Measurements from ENCODE around the gene STAB2.

DNA sequence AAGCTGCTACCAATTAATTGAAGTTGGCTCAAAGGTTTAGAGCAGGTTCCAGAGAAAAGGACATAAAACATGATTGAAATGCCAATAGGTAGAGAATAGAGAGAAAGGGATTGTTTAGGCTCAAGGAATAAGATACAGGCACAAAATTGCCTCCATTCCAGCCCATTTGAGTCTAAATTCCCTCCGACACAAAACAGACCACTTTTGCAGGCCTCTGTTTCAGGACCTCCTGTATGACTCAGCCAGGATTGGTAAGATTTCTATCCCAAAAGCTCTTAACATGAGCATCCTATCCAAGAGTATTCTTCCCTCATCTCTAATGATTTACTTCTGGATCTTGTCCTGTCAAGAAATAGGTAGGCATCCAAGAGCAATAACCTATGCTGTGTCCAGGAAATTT lies 123.5 kb downstream of the STAB2 start:
- TF ChIP-seq POLR2A (IDR thresholded peaks at IDR 0.05) = no peak
- TF ChIP-seq, protein P1, sequence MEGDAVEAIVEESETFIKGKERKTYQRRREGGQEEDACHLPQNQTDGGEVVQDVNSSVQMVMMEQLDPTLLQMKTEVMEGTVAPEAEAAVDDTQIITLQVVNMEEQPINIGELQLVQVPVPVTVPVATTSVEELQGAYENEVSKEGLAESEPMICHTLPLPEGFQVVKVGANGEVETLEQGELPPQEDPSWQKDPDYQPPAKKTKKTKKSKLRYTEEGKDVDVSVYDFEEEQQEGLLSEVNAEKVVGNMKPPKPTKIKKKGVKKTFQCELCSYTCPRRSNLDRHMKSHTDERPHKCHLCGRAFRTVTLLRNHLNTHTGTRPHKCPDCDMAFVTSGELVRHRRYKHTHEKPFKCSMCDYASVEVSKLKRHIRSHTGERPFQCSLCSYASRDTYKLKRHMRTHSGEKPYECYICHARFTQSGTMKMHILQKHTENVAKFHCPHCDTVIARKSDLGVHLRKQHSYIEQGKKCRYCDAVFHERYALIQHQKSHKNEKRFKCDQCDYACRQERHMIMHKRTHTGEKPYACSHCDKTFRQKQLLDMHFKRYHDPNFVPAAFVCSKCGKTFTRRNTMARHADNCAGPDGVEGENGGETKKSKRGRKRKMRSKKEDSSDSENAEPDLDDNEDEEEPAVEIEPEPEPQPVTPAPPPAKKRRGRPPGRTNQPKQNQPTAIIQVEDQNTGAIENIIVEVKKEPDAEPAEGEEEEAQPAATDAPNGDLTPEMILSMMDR (IDR thresholded peaks at IDR 0.05) = no peak

Measured in esophagus squamous epithelium (tissue), 4 donors.